Endothelial cell of umbilical vein (primary cell): ENCODE results near the gene ATAD2B. TPM values are rescaled to one million over a fixed set of nuclear protein-coding genes. Genes with fewer than 3 reads are reported as not detected.

Experiments
- BruUV-seq: library from RNA; stranded (reverse); fragments of 400-500 nt; replicated peaks from 2 replicates; lab custom pipeline; 2021; lab: Mats Ljungman, UMichigan
- CTCF ChIA-PET: fragments of 300-600, 350-600 bp; sonication (Branson Sonifier 250); formaldehyde crosslinking; loops from one replicate; lab custom pipeline; 2021; ENCODE audit warnings: antibody characterized with exemption, inconsistent platforms; lab: Charles Lee
- POLR2A ChIA-PET: fragments of 300-600, 350-600 bp; sonication (Branson Sonifier 250); formaldehyde crosslinking; loops from one replicate; lab custom pipeline; 2021; ENCODE audit warnings: antibody characterized with exemption, inconsistent platforms; lab: Charles Lee
- DNase-seq: peaks from one replicate; pipeline ENCODE4 v3.0.0-alpha.2; 2011; ENCODE audit warnings: low read depth, low spot score
- FAIRE-seq: peaks from 2 replicates; lab custom pipeline; 2011; peaks lifted over from hg19 to GRCh38; lab: Jason Lieb, UNC
- H2AFZ ChIP-seq: 2 replicates; pipeline ENCODE4 v1.6.0; 2012; ENCODE audit warnings: low read depth, low read length, control low read depth, inconsistent platforms
- H3K27ac ChIP-seq: 2 replicates; pipeline ENCODE4 v1.5.1; 2011; ENCODE audit warnings: low read depth, mild to moderate bottlenecking, control low read depth, low read length, moderate library complexity; ENCODE audit not compliant: insufficient read depth
- H3K27me3 ChIP-seq, 2 experiments: 2 replicates each; pipeline versions ENCODE4 v1.6.0 to v1.6.1; 2011; ENCODE audit warnings: low read length in 2 of 2, mixed read lengths in 1 of 2; ENCODE audit not compliant: control insufficient read depth in 2 of 2, insufficient read depth in 2 of 2
- H3K36me3 ChIP-seq, 2 experiments: 2 replicates in 1 of 2; 3 replicates in 1 of 2; pipeline ENCODE4 v1.5.1; 2011; ENCODE audit warnings: low read length in 2 of 2, mild to moderate bottlenecking in 1 of 2, moderate library complexity in 1 of 2; ENCODE audit not compliant: control insufficient read depth in 2 of 2, insufficient read depth in 2 of 2; ENCODE audit errors: extremely low read depth in 1 of 2
- H3K4me1 ChIP-seq: 3 replicates; pipeline ENCODE4 v1.5.1; 2011; ENCODE audit warnings: mild to moderate bottlenecking, low read length; ENCODE audit not compliant: control insufficient read depth, insufficient read depth; ENCODE audit errors: extremely low read depth
- H3K4me2 ChIP-seq: 2 replicates; pipeline ENCODE4 v1.6.1; 2011; ENCODE audit warnings: low read length, control low read depth, mixed read lengths; ENCODE audit not compliant: insufficient read depth
- H3K4me3 ChIP-seq, 3 experiments: fragments of 200-600 bp in 1 of 3; sonication (generic), shearing (Covaris generic) in 1 of 3; replicated peaks in 1 of 3; 2 replicates each; pipeline ENCODE4 v1.5.1; 2011 to 2016; ENCODE audit warnings: control low read depth in 3 of 3, low read length in 3 of 3, mild to moderate bottlenecking in 2 of 3, inconsistent platforms in 1 of 3, low read depth in 1 of 3, moderate library complexity in 1 of 3; ENCODE audit not compliant: insufficient read depth in 1 of 3
- H3K79me2 ChIP-seq: 2 replicates; pipeline ENCODE4 v1.6.0; 2012; ENCODE audit warnings: low read length, inconsistent platforms; ENCODE audit not compliant: control insufficient read depth, insufficient read depth
- H3K9ac ChIP-seq: replicated peaks from 2 replicates; pipeline ENCODE3; 2011; ENCODE audit warnings: low read length, control low read depth; ENCODE audit not compliant: insufficient read depth; ENCODE audit errors: extremely low read depth
- H3K9me1 ChIP-seq: replicated peaks from 3 replicates; pipeline ENCODE4 v1.6.0; 2011; ENCODE audit warnings: mild to moderate bottlenecking, low read length; ENCODE audit not compliant: control insufficient read depth, insufficient read depth; ENCODE audit errors: extremely low read depth
- H3K9me3 ChIP-seq: replicated peaks from 2 replicates; pipeline ENCODE4 v1.5.1; 2012; ENCODE audit warnings: low read length, inconsistent platforms; ENCODE audit not compliant: control insufficient read depth, insufficient read depth
- H4K20me1 ChIP-seq: replicated peaks from 2 replicates; pipeline ENCODE3; 2011; ENCODE audit warnings: mild to moderate bottlenecking, low read length; ENCODE audit not compliant: control insufficient read depth, insufficient read depth; ENCODE audit errors: extremely low read depth
- EZH2 ChIP-seq: IDR thresholded peaks from 2 replicates; pipeline ENCODE4 v1.6.1; 2012; ENCODE audit warnings: borderline replicate concordance, low read depth, mild to moderate bottlenecking, moderate library complexity, low read length, inconsistent platforms; ENCODE audit not compliant: severe bottlenecking
- FOS ChIP-seq: IDR thresholded peaks from 2 replicates; pipeline ENCODE4 v1.6.1; 2011; ENCODE audit warnings: mild to moderate bottlenecking, low read length, moderate library complexity, borderline replicate concordance; ENCODE audit not compliant: insufficient read depth
- GATA2 ChIP-seq: IDR thresholded peaks from 2 replicates; pipeline ENCODE4 v1.7.0; 2011; ENCODE audit warnings: low read depth, mild to moderate bottlenecking, moderate library complexity, mixed read lengths, low read length; ENCODE audit not compliant: insufficient read length, insufficient read depth
- JUN ChIP-seq: IDR thresholded peaks from 2 replicates; pipeline ENCODE4 v1.6.1; 2011; ENCODE audit warnings: borderline replicate concordance, low read depth; ENCODE audit not compliant: insufficient read length, insufficient read depth
- MAX ChIP-seq: IDR thresholded peaks from 2 replicates; pipeline ENCODE4 v1.6.1; 2011; ENCODE audit not compliant: insufficient read depth, insufficient read length
- MYC ChIP-seq: IDR thresholded peaks from one replicate; pipeline ENCODE4 v1.6.1; 2011; ENCODE audit warnings: mild to moderate bottlenecking, low read depth, low read length
- POLR2A ChIP-seq: IDR thresholded peaks from 2 replicates; pipeline ENCODE4 v1.6.1; 2012; ENCODE audit warnings: low read depth, mild to moderate bottlenecking, control low read depth, low read length
- POLR2AphosphoS5 ChIP-seq: IDR thresholded peaks from 2 replicates; pipeline ENCODE4 v1.6.1; 2012; ENCODE audit warnings: low read depth, mild to moderate bottlenecking, control low read depth, low read length, moderate library complexity; ENCODE audit not compliant: insufficient read depth
- dilution Hi-C: fragments of 300-500 bp; cut with MboI; formaldehyde crosslinking; loops from one replicate; pipeline ENCODE4 v1.15.0; 2019; ENCODE audit warnings: low sequenced_read_pairs; ENCODE audit not compliant: extremely low pct_ligation_motif_present
- intact Hi-C: fragments of 100-400 bp; cut with micrococcal nuclease; formaldehyde crosslinking; loops from one replicate; pipeline ENCODE4 v1.10.0; 2022
- polyA plus RNA-seq, 4 experiments: library from polyadenylated mRNA; depleted of rRNA in 3 of 4; stranded (reverse) in 3 of 4; unstranded in 1 of 4; fragments of >200 nt; gene quantifications; 2 replicates each; pipeline versions ENCODE4 v1.2.1 to v1.2.3, GENCODE V29; 2011 to 2012; ENCODE audit warnings: missing spikeins in 1 of 4
- total RNA-seq: library from RNA; stranded (reverse); gene quantifications from 2 replicates; pipeline ENCODE4 v1.2.3, GENCODE V29; 2021
- TF ChIP-seq, protein P1 (sequence below), 2 donors: IDR thresholded peaks; 1 replicate in 1 of 2; 2 replicates in 1 of 2; pipeline ENCODE4 v1.5.1; 2011; ENCODE audit warnings: low read length in 2 of 2, mild to moderate bottlenecking in 2 of 2, moderate library complexity in 2 of 2, control low read depth in 1 of 2, inconsistent platforms in 1 of 2, low read depth in 1 of 2; ENCODE audit not compliant: insufficient read depth in 1 of 2; ENCODE audit errors: extremely low read depth in 1 of 2

The ATAD2B gene
- total and polyA plus RNA-seq, 2 donors (not counting 3 experiments of a cell fraction or from before 2014, with no cell fraction given), result 2.5 to 19.1 TPM

- H3K27me3 ChIP-seq, result no peaks in the 10 kb centered on the region
- no peaks in the 10 kb centered on the region for H3K9me1 ChIP-seq
- DNase-seq, result no peak
- no peak overlapping the region for H2AFZ ChIP-seq
- no peak overlapping the region for H3K9ac ChIP-seq
- dilution Hi-C loops, result no loop called here
- POLR2A ChIA-PET, result no interaction called here
- TF ChIP-seq POLR2A (no peak), JUN (no peak), MYC (no peak), EZH2 (no peak), GATA2 (no peak), POLR2AphosphoS5 (no peak), MAX (no peak), FOS (no peak)
- TF ChIP-seq, protein P1, sequence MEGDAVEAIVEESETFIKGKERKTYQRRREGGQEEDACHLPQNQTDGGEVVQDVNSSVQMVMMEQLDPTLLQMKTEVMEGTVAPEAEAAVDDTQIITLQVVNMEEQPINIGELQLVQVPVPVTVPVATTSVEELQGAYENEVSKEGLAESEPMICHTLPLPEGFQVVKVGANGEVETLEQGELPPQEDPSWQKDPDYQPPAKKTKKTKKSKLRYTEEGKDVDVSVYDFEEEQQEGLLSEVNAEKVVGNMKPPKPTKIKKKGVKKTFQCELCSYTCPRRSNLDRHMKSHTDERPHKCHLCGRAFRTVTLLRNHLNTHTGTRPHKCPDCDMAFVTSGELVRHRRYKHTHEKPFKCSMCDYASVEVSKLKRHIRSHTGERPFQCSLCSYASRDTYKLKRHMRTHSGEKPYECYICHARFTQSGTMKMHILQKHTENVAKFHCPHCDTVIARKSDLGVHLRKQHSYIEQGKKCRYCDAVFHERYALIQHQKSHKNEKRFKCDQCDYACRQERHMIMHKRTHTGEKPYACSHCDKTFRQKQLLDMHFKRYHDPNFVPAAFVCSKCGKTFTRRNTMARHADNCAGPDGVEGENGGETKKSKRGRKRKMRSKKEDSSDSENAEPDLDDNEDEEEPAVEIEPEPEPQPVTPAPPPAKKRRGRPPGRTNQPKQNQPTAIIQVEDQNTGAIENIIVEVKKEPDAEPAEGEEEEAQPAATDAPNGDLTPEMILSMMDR (IDR thresholded peaks at IDR 0.05; ENCODE audit: extremely low read depth in 1 of 2, insufficient read depth in 1 of 2, low read depth in 1 of 2, low read length in 2 of 2), result no peak
- no peaks in the 10 kb centered on the region for H3K4me1 ChIP-seq
- no TSS peak for BruUV-seq
- no peak for FAIRE-seq
- H3K4me3 ChIP-seq, result no peak overlapping the region
- CTCF ChIA-PET, result interaction anchor here (3.1 kb wide), 1 partner anchor 14 kb away, joined by 29 read pairs; no protein-coding TSS in a partner anchor
- H3K9me3 ChIP-seq, result no peaks in the 10 kb centered on the region
- intact Hi-C loops, result no loop called here
- H3K4me2 ChIP-seq, result no peak overlapping the region
- no peak overlapping the region for H3K27ac ChIP-seq
- H4K20me1 ChIP-seq, result no peaks in the 10 kb centered on the region
- no peaks in the 10 kb centered on the region for H3K79me2 ChIP-seq
- H3K36me3 ChIP-seq, result peaks cover 0 to 7% of the 10 kb centered on the region in 2 experiments
Observed at GRCh38 chr2:23837871-23838270, 89.1 kb downstream of the ATAD2B start.
